Gastrocnemius medialis (tissue), 4 donors: ENCODE data around the gene HNRNPH1.

Experiments used
- CTCF ChIP-seq, 5 experiments: fragments of 450-650 bp in 3 of 5; fragments of 200-600 bp in 2 of 5; sonication (generic) in 2 of 5; IDR thresholded peaks in 4 of 5; conservative IDR thresholded peaks in 1 of 5; 1 replicate in 4 of 5; 2 replicates in 1 of 5; pipeline ENCODE4 v1.5.1; 2016 to 2019; ENCODE audit warnings: antibody characterized with exemption in 5 of 5, mild to moderate bottlenecking in 3 of 5, moderate library complexity in 3 of 5
- POLR2A ChIP-seq, 2 donors: fragments of 450-650 bp; IDR thresholded peaks; one replicate each; pipeline ENCODE4 v1.6.1; 2017; ENCODE audit warnings: antibody characterized with exemption in 2 of 2, mild to moderate bottlenecking in 2 of 2, moderate library complexity in 2 of 2

GRCh38 chr5:179606910-179607159, 16.6 kb downstream of the HNRNPH1 start:
- no peak for TF ChIP-seq CTCF (IDR thresholded peaks at IDR 0.05 in 4 of 5, conservative IDR thresholded peaks at IDR 0.05 in 1 of 5)
- no peak for TF ChIP-seq POLR2A (IDR thresholded peaks at IDR 0.05)
